HUES6 (cell line): ENCODE data around the gene MZB1.
"Not testable (repeated sequence)": the region's sequence is repeated elsewhere in the genome, so short reads cannot be mapped to it uniquely, and the experiment has no call there.

Experiments
- H3K27ac ChIP-seq: 2 replicates; pipeline ENCODE4 v1.7.0; 2013; ENCODE audit warnings: low read depth, mild to moderate bottlenecking, low read length, inconsistent platforms
- H3K27me3 ChIP-seq: 2 replicates; pipeline ENCODE4 v1.6.1; 2013; ENCODE audit warnings: low read length; ENCODE audit not compliant: control insufficient read depth, insufficient read depth
- H3K36me3 ChIP-seq: 2 replicates; pipeline ENCODE4 v1.6.1; 2013; ENCODE audit warnings: low read length; ENCODE audit not compliant: control insufficient read depth, insufficient read depth
- H3K4me1 ChIP-seq: 2 replicates; pipeline ENCODE4 v1.6.1; 2013; ENCODE audit warnings: low read length; ENCODE audit not compliant: control insufficient read depth, insufficient read depth
- H3K4me3 ChIP-seq: 2 replicates; pipeline ENCODE4 v1.5.1; 2013; ENCODE audit warnings: low read depth, low read length
- H3K9ac ChIP-seq: one replicate; pipeline ENCODE4 v1.6.1; 2013; ENCODE audit warnings: mild to moderate bottlenecking, low read length
- H3K9me3 ChIP-seq: 2 replicates; pipeline ENCODE4 v1.6.1; 2013; ENCODE audit warnings: low read depth, low read length; ENCODE audit not compliant: control insufficient read depth, insufficient read depth

The MZB1 gene

GRCh38 chr5:139371482-139372435 is 18.0 kb downstream of the MZB1 start:
- Histone ChIP-seq H3K27me3 (no peaks in the 10 kb centered on the region), H3K9ac (no peak overlapping the region), H3K27ac (no peak overlapping the region), H3K9me3 (no peaks in the 10 kb centered on the region), H3K36me3 (peaks cover 48% of the 10 kb centered on the region), H3K4me1 (no peaks in the 10 kb centered on the region), H3K4me3 (no peak overlapping the region)

GRCh38 chr5:139369181-139369580 is 20.5 kb downstream of the MZB1 start:
- Histone ChIP-seq H3K9ac (no peak overlapping the region), H3K9me3 (no peaks in the 10 kb centered on the region), H3K4me1 (no peaks in the 10 kb centered on the region), H3K36me3 (peaks cover 72% of the 10 kb centered on the region), H3K4me3 (no peak overlapping the region), H3K27ac (no peak overlapping the region), H3K27me3 (no peaks in the 10 kb centered on the region)

GRCh38 chr5:139368613-139369012 is 21.1 kb downstream of the MZB1 start:
- H3K9ac ChIP-seq = no peak overlapping the region
- H3K4me3 ChIP-seq = no peak overlapping the region
- H3K36me3 ChIP-seq = peaks cover 77% of the 10 kb centered on the region

DNA sequence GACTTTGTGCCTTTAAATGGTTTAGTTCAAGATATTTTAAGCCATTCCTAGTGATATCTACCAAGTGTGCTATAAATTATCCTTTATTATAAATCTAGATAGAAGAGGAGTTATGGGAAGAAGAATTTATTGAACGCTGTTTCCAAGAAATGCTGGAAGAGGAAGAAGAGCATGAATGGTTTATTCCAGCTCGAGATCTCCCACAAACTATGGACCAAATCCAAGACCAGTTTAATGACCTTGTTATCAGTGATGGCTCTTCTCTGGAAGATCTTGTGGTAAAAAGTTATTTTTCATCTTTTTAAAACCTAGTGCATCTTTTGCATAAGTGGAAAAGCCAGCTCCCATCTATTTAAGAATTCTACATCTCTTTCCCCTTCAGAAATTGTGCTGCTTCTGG is 25.2 kb downstream of the MZB1 start:
- Histone ChIP-seq H3K27me3 (no peaks in the 10 kb centered on the region), H3K9me3 (no peaks in the 10 kb centered on the region), H3K4me3 (no peak overlapping the region), H3K4me1 (no peaks in the 10 kb centered on the region), H3K27ac (no peak overlapping the region), H3K9ac (no peak overlapping the region), H3K36me3 (peaks cover 59% of the 10 kb centered on the region)

More at GRCh38 chr5:139368613-139369012, 21.1 kb downstream of the MZB1 start:
- Histone ChIP-seq H3K27me3 (no peaks in the 10 kb centered on the region), H3K9me3 (no peaks in the 10 kb centered on the region), H3K4me1 (no peaks in the 10 kb centered on the region), H3K27ac (no peak overlapping the region)

DNA sequence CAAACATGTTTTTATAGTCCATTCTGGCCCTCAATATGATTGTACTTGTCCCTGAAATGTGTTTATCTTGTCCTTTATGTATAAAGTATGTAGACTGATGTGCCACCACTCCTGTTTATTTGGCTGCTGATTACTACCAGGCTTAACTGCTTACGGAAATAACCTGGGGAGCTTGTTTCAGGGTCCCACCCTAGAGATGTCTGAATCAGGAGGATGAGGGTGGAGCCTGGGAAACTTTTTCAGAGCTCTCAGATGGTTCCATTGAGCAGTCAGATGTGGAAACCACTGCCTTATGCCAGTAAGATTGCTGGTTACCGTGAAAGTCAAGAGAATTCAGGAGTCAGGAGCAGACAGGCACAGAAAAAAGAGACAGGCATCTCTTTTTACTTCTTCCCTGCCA is 25.8 kb downstream of the MZB1 start:
- Histone ChIP-seq H3K4me1 (no peaks in the 10 kb centered on the region), H3K9ac (no peak overlapping the region), H3K27ac (no peak overlapping the region), H3K36me3 (peaks cover 54% of the 10 kb centered on the region), H3K27me3 (no peaks in the 10 kb centered on the region), H3K9me3 (no peaks in the 10 kb centered on the region), H3K4me3 (no peak overlapping the region)

- H3K9ac ChIP-seq = no peak overlapping the region
- peaks cover 48% of the 10 kb centered on the region for H3K36me3 ChIP-seq
- H3K27me3 ChIP-seq = no peaks in the 10 kb centered on the region
- H3K9me3 ChIP-seq = no peaks in the 10 kb centered on the region
- no peak overlapping the region for H3K4me3 ChIP-seq
- H3K4me1 ChIP-seq = no peaks in the 10 kb centered on the region
- no peak overlapping the region for H3K27ac ChIP-seq
Measured at GRCh38 chr5:139361835-139362429, 27.8 kb downstream of the MZB1 start.

DNA sequence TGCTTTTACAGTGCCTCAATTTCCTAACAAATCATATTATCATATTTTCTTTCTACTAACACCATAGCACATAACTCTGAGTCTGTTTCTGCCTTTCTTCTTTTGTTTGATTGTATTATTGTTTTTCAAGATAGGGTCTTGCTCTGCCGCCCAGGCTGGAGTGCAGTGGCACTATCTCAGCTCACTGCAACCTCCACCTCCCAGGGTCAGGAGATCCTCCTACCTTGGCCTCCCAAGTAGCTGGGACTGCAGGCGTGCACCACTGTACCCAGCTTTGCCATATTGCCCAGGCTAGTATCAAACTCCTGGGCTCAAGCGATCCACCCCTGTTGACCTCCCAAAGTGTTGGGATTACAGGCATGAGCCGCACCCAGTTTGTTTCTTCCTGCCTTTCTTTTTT is 29.3 kb downstream of the MZB1 start:
- no peak overlapping the region for H3K9ac ChIP-seq
- no peaks in the 10 kb centered on the region for H3K9me3 ChIP-seq
- peaks cover 33% of the 10 kb centered on the region for H3K36me3 ChIP-seq
- no peak overlapping the region for H3K4me3 ChIP-seq
- H3K4me1 ChIP-seq = no peaks in the 10 kb centered on the region
- H3K27ac ChIP-seq = no peak overlapping the region
- no peaks in the 10 kb centered on the region for H3K27me3 ChIP-seq

GRCh38 chr5:139358064-139358463 is 31.6 kb downstream of the MZB1 start:
- Histone ChIP-seq H3K4me3 (no peak overlapping the region), H3K4me1 (no peaks in the 10 kb centered on the region), H3K36me3 (peaks cover 22% of the 10 kb centered on the region)

GRCh38 chr5:139355900-139356299 is 33.8 kb downstream of the MZB1 start:
- not testable (repeated sequence) for H3K27me3 ChIP-seq, H3K4me3 ChIP-seq, H3K27ac ChIP-seq, H3K9me3 ChIP-seq, H3K9ac ChIP-seq, H3K4me1 ChIP-seq
- H3K36me3 ChIP-seq = peaks cover 34% of the 10 kb centered on the region

More at GRCh38 chr5:139358064-139358463, 31.6 kb downstream of the MZB1 start:
- Histone ChIP-seq H3K27me3 (no peaks in the 10 kb centered on the region), H3K27ac (no peak overlapping the region), H3K9me3 (no peaks in the 10 kb centered on the region), H3K9ac (no peak overlapping the region)

- Histone ChIP-seq H3K36me3 (peaks cover 34% of the 10 kb centered on the region), H3K27ac (no peak overlapping the region), H3K4me3 (no peak overlapping the region), H3K4me1 (no peaks in the 10 kb centered on the region), H3K9me3 (no peaks in the 10 kb centered on the region), H3K27me3 (no peaks in the 10 kb centered on the region), H3K9ac (no peak overlapping the region)
Measured at GRCh38 chr5:139354186-139354585, 35.5 kb downstream of the MZB1 start.

DNA sequence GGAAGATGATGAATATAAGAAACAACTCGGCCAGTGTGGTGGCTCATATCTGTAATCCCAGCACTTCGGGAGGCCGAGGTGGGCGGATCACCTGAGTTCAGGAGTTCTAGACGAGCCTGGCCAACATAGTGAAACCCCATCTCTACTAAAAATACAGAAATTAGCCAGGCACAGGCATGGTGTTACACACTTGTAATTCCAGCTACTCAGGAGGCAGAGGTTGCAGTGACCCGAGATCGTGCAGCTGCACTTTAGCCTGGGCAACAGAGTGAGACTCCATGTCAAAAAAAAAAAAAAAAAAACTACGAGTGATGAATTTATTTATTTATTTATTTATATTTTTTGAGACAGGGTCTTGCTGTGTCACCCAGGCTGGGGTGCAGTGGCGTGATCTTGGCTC is 41.9 kb downstream of the MZB1 start:
- not testable (repeated sequence) for H3K27me3 ChIP-seq, H3K4me1 ChIP-seq, H3K4me3 ChIP-seq, H3K9me3 ChIP-seq, H3K27ac ChIP-seq, H3K9ac ChIP-seq
- H3K36me3 ChIP-seq = peaks cover 21% of the 10 kb centered on the region
